ENCODE measurements around the gene KLRG1.

GRCh38 chr12:8987685-8988084 lies 1.7 kb upstream of the KLRG1 start:
- no peak for TF ChIP-seq POLR2A (IDR thresholded peaks at IDR 0.05; ENCODE audit: low read depth, low read length)
- no peak for TF ChIP-seq POLR2AphosphoS5 (IDR thresholded peaks at IDR 0.05; ENCODE audit: low read depth, low read length)

All from GM12891 (cell line).